Esophagus mucosa (tissue), 1 donor: ENCODE measurements around the gene UBALD2. TPM values are rescaled to one million over a fixed set of nuclear protein-coding genes. Genes with fewer than 3 reads are reported as not detected.
"Not testable (repeated sequence)": the region's sequence is repeated elsewhere in the genome, so short reads cannot be mapped to it uniquely, and the experiment has no call there.

ENCODE experiments used
- ATAC-seq: fragments of 200-7000 bp; cut with Tn5 transposase; one replicate; pipeline ENCODE4 v1.9.1; 2020
- total RNA-seq: library from RNA; stranded (reverse); gene quantifications from one replicate; pipeline ENCODE4 v1.2.4, GENCODE V29; 2023
- donor health status: DM: yes; HTN: yes; CAD: no.

UBALD2 gene
- total RNA-seq, 1 donor from 2014 or later, result 86.9 TPM

DNA sequence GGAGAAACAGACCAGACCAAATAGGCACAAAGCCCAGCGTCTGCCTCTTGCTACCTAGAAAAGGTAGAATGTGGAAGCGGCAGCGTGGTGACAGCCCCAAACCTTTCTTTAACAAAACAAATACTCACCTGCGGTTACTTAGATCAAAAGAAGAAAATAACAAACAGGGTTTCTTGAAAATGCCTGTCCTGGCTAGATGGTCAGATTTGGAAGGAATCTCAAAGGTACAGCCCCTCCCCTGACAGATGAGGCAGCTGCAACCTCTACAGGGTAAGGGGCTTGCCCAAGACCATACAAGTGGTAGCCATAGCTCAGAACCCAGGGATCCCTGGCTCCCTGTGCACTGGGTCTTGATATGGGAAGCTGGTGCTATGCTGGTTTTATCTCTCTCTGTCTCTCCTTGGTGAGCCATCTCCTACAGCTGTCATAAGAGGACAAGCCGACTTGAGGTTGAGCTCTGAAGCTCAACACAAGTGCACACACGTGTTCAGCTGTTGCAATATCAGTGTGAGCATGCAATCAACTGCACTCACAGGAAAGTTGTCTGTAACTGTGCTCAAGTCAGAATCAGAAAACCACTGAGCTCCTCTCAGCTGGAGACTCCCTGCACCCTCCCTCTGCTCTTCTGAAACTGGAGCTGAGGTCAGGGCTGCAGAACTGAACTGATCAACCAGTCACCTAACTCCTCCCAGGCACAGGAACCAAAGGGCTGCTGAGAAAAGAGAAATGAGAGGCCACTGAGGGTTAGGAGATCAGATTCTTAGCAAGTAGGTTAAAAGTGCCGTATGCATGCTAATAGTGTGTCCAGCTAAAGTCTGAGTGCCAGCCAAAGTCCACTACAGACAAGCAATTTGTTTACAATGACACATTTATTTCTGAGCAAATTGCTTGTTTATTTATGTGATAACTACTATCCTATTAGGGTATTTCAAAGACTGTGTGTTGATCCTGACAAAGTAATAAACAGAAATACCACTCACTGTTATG, 18.8 kb upstream of the UBALD2 start:
- ATAC-seq, result peak; percentile 52

- no peak for ATAC-seq
Measured at GRCh38 chr17:76247304-76247703, 17.8 kb upstream of the UBALD2 start.

DNA sequence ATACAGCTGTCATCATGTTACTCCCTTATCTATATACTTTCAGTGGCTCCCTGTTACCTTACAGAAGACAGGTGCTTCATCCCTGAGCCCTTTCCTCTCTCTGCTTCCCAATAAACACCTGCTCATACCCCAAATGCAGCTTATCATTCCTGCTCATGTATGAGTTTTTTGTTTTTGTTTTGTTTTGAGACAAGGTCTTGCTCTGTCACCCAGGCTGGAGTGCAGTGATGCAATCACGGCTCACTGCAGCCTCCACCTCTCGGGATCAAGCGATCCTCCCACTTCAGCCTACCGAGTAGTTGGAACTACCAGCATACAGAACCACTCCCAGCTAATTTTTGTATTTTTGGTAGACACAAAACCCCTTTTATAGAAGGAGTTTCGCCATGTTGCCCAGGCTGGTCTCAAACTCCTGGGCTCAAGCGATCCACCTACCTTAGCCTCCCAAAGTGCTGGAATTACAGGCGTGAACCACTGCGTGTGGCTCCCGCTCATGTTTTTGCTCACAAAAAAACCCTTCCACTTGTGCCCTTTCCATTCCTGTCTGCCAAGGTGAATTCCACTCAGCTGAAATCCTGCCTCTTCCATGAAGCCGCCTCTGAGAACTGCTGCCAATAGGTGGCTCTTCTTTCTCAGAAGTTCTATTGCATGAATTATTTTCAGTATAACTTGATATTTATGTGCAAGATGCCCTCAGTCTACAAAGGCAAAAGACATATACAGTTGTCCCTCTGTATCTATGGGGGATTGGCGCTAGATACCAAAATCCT, 16.9 kb upstream of the UBALD2 start:
- ATAC-seq, result no peak

DNA sequence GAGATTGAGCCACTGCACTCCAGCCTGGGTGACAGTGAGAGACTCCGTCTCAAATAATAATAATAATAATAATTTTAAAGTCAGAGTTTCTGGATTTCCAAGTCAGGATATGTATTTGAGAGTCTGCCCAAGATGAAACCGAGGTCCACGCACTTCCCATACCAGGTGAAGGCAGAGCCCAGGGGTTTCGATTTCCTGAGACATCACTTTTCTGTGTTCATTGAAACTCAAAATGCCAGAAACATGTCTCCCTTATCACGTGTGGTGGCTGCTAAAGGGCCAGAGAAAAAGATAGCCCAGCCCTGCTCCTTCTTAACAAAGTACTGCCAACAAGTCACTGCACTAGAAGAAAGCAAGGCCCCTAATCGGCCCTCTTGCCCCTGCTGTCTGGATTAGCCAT, 15.0 kb upstream of the UBALD2 start:
- ATAC-seq, result no peak

DNA sequence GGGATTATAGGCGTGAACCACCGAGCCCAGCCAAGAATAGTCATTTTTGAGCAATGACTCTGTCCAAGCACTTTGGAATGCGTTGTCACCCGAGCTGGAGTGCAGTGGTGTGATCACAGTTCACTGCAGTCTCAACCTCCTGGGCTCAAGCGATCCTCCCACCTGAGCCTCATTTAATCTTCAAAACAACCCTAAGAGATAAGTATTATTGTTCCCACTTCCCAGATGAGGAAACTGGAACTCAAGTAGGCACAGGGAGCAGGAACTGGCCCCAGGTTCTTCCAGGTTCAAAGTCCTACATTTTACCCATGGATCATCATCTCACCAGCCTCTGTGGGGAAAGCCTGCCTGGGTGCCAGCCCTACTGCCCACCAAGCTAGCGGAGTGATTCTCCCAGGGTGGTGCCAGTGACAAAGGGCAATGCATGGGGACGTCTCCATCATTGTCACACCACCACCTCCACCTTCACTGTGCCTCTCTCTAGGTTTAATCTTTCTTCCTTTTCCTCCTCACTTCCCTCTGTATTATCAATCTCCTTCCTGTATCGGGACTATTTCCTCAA, 13.6 kb upstream of the UBALD2 start:
- ATAC-seq, result no peak

DNA sequence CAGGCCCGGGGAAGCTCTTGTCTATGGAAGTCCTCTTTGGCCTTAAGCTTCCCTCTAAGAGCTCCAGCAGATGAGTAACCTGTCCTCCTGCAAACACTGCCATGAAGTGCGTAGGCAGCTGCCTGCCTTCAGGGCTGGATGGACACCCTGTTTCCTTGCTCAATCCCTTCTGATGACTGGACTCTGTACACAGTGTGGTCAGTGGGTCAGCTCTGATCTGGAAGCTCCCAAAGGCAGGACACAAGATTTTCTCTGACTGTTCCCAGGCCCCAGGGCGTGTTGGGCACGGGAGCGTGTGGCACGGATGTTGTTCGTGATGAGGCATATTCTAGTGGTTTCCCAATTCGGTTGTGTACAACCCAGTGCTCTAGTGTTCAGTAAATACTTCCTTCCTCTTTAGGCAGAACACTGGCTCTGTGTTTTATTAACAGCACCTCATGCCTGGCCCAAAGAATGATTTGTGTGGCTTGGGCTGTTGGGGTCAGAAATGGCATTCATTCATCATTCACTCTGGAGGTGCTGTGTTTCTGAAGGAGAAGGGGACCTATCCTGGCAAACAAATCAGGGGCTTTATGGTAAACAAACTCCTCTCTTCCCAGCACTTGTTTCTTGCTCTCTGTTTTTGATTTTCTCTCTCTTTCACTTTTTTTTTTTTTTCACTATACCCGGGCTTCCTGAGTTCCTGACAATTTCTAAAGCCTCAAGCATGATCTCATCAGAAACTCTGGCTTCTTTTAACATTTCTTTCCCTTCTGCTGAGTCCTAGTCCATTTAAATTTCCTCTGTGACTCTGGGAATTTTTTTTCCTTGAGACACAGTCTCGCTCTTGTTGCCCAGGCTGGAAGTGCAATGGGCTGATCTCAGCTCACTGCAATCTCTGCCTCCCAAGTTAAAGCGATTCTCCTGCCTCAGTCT, 12.9 kb upstream of the UBALD2 start:
- peak; percentile 86 for ATAC-seq

DNA sequence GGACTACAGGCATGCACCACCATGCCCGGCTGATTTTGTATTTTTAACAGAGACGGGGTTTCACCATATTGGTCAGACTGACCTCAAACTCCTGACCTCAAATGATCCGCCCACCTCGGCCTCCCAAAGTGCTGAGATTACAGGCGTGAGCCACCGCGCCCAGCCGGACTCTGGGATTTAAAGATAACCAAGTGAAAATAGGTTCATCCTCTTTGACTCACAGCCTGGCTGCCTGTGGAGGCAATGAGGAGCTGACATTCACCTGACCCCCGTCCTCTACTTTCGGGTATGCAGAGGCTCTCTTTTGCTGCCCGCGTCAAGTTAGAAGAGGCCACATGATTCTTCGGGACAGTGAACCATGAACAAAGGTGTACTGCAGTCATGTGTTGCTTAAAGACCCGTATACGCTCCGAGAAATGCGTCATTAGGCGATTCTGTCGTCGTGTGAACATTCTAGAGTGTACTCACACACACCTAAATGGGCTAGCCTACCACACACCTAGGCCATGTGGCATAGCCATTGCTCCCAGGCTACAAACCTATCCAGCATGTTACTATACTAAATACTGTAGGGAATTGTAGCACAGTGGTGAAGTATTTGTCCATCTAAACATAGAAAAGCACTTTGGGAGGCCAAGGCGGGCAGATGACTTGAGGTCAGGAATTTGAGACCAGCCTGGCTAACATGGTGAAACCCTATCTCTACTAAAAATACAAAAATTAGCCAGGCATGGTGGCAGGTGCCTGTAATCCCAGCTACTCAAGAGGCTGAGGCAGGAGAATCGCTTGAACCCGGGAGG, 12.0 kb upstream of the UBALD2 start:
- ATAC-seq, result not testable (repeated sequence)

DNA sequence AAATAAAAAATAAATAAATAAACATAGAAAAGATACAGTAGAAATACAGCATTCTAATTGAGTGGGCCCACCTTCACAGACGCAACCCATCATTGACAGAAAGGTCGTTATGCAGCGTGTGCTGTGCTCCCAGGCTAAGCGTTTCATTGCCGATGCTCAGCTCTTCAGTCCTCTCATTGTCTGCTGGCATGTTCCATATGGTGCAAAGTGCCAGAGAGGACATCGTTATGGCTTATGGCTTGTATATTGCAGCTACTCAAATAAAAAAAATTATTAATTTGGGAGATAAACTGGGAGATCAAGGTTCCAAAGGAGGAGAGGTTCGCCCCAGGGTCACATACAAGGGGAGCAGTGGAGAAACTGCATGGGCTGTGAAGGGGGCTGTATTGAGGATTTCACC, 11.3 kb upstream of the UBALD2 start:
- ATAC-seq, result no peak

- ATAC-seq, result no peak
Measured at GRCh38 chr17:76254275-76254674, 10.9 kb upstream of the UBALD2 start.

DNA sequence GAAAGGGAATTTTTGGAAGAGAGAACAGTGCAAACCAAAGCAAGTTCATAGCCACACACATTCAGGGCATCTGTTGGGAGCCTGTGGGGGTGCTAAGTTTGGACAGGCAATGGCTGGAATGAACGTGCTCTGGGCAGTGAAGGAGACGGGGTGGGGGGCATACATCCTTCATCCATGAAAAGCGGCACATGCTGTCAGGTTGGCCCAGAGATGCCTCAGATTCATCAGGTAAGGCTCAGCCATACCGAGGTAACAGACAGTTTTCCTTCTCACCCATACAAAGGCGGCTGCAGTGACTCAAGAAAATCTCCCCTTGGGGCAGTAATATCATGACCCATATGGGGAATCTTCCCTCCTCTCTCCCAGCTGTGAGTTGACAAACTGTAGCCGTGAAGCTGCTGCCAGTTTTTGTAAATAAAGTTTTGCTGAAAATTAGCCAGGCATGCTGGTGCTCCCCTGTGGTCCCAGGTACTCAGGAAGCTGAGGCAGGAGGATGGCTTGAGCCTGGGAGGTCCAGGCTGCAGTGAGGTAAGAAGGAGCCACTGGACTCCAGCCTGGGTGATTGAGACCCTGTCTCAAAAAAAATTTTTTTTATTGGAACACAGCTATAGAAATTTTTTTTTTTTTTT, 9.2 kb upstream of the UBALD2 start:
- no peak for ATAC-seq

DNA sequence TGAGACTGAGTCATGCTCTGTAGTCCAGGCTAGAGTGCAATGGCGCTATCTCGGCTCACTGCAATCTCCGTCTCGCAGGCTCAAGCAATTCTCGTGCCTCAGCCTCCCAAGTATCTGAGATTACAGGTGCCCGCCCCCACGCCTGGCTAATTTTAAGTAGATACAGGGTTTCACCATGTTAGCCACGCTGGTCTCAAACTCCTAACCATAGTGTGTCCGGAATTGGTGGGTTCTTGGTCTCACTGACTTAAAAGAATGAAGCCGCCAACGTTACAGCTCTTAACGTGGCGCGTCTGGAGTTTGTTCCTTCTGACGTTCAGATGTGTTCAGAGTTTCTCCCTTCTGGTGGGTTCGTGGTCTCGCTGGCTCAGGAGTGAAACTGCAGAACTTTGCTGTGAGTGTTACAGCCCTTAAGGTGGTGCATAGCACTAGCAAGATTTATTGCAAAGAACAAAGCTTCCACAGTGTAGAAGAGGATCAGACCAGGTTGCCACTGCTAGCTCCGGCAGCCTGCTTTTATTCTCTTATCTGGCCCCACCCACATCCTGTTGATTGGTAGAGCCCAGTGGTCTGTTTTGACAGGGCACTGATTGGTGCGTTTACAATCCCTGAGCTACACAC, 8.6 kb upstream of the UBALD2 start:
- ATAC-seq, result not testable (repeated sequence)

DNA sequence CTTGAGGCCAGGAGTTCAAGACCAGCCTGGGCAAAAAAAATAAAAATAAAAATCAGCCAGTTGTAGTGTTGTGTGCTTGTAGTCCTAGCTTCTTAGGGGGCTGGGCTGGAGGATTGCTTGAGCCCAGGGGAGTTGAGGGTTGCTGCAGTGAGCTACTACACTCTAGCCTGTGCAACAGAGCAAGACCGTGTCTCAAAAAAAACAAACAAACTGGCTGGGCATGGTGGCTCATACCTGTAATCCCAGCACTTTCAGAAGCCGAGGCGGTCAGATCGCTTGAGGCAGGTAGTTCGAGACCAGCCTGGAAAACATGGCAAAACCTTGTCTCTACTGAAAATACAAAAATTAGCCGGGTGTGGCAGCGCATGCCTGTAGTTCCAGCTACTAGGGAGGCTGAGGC, 4.9 kb upstream of the UBALD2 start:
- no peak for ATAC-seq

GRCh38 chr17:76260669-76261068, 4.5 kb upstream of the UBALD2 start:
- ATAC-seq, result no peak

GRCh38 chr17:76261421-76262215, 3.5 kb upstream of the UBALD2 start:
- ATAC-seq, result no peak

DNA sequence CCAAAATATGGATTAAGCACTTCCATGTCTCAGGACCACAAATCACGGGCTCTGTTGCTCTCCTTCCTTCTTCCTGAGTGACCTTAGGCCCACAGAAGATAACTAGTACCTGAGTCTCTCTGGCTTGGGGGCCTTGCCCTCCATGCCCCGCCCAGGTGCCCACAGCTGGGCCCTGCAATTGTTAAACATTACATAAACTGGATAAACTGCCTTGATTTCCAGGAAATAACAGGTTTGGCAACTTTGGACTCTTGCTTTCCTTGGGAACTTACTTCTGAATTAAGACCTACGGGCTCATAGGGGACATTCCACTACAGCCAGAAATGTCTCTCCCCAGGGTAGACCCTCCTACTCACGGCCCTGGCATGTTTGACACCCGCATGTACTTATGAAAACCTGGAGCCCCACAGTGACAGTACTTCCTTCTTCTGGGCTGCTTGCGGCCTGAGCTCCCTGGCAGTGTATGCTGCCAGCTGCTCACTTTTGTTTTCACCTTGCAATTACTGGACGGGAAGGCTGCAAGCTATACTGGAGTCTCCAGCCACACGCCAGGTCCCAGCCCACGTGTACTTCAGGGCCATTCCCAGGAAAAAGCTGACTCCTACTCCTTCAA, 2.3 kb upstream of the UBALD2 start:
- ATAC-seq, result peak; percentile 8

GRCh38 chr17:76263896-76264295, 1.3 kb upstream of the UBALD2 start:
- ATAC-seq, result no peak

GRCh38 chr17:76264425-76264754, 758 bp upstream of the UBALD2 start:
- no peak for ATAC-seq

- no peak for ATAC-seq
Measured at GRCh38 chr17:76265624-76266243, 586 bp downstream of the UBALD2 start.
